Measurements from ENCODE around the gene SGSH. TPM values are rescaled to one million over a fixed set of nuclear protein-coding genes. Genes with fewer than 3 reads are reported as not detected.

Gene SGSH
- total RNA-seq, 2 donors from 2014 or later: 34.8 to 39.0 TPM

- Mint-ChIP-seq H3K9me3 (no peaks in the 10 kb centered on the region), H3K27ac (peak overlapping the region; percentile 12 to 57), H3K36me3 (peaks cover 6 to 12% of the 10 kb centered on the region in 2 donors)
- ATAC-seq: peak in 1 of 2 donors; percentile 3
- no peak for DNase-seq (ENCODE audit: low spot score in 2 of 2)
Measured at GRCh38 chr17:80220736-80221215, 643 bp upstream of the SGSH start.

- peak overlapping the region; percentile 96 to 98 for H3K27ac Mint-ChIP-seq
- no peaks in the 10 kb centered on the region for H3K9me3 Mint-ChIP-seq
- no peak for DNase-seq (ENCODE audit: low spot score in 2 of 2)
- ATAC-seq: peak in 1 of 2 donors; percentile 36
- peaks cover 6 to 12% of the 10 kb centered on the region in 2 donors for H3K36me3 Mint-ChIP-seq
Measured at GRCh38 chr17:80219763-80220053, 425 bp downstream of the SGSH start.

- Mint-ChIP-seq H3K27ac (peak overlapping the region; percentile 96 to 98), H3K9me3 (no peaks in the 10 kb centered on the region), H3K36me3 (peaks cover 6 to 12% of the 10 kb centered on the region in 2 donors)
- DNase-seq (ENCODE audit: low spot score in 2 of 2) (peak; percentile 86 to 94), ATAC-seq (peak; percentile 87 to 94)
Measured at GRCh38 chr17:80219013-80219762, 945 bp downstream of the SGSH start.

- peak overlapping the region; percentile 22 to 98 for H3K27ac Mint-ChIP-seq
- H3K36me3 Mint-ChIP-seq: peaks cover 6 to 12% of the 10 kb centered on the region in 2 donors
- H3K9me3 Mint-ChIP-seq: no peaks in the 10 kb centered on the region
- no peak for DNase-seq (ENCODE audit: low spot score in 2 of 2)
- no peak for ATAC-seq
Measured at GRCh38 chr17:80218391-80218790, 1.7 kb downstream of the SGSH start.

GRCh38 chr17:80217703-80218362 lies 2.3 kb downstream of the SGSH start:
- H3K36me3 Mint-ChIP-seq: peaks cover 6 to 12% of the 10 kb centered on the region in 2 donors
- H3K27ac Mint-ChIP-seq: peak overlapping the region in 1 of 2 donors; percentile 30
- H3K9me3 Mint-ChIP-seq: no peaks in the 10 kb centered on the region
- DNase-seq (ENCODE audit: low spot score in 2 of 2): no peak
- ATAC-seq: no peak

GRCh38 chr17:80216473-80217456 lies 3.4 kb downstream of the SGSH start:
- Mint-ChIP-seq H3K9me3 (no peaks in the 10 kb centered on the region), H3K36me3 (peaks cover 6 to 12% of the 10 kb centered on the region in 2 donors), H3K27ac (peak overlapping the region in 1 of 2 donors; percentile 30)
- DNase-seq (ENCODE audit: low spot score in 2 of 2) (no peak), ATAC-seq (no peak)

GRCh38 chr17:80214878-80215210 lies 5.3 kb downstream of the SGSH start:
- Mint-ChIP-seq H3K9me3 (no peaks in the 10 kb centered on the region), H3K27ac (no peak overlapping the region), H3K36me3 (peaks cover 6 to 12% of the 10 kb centered on the region in 2 donors)
- ATAC-seq (no peak), DNase-seq (ENCODE audit: low spot score in 2 of 2) (no peak)

GRCh38 chr17:80214012-80214877 lies 5.9 kb downstream of the SGSH start:
- H3K9me3 Mint-ChIP-seq: no peaks in the 10 kb centered on the region
- no peak for DNase-seq (ENCODE audit: low spot score in 2 of 2)
- H3K36me3 Mint-ChIP-seq: peaks cover 6 to 12% of the 10 kb centered on the region in 2 donors
- no peak for ATAC-seq
- no peak overlapping the region for H3K27ac Mint-ChIP-seq

GRCh38 chr17:80213643-80213975 lies 6.5 kb downstream of the SGSH start:
- H3K9me3 Mint-ChIP-seq: no peaks in the 10 kb centered on the region
- no peak overlapping the region for H3K27ac Mint-ChIP-seq
- no peak for DNase-seq (ENCODE audit: low spot score in 2 of 2)
- H3K36me3 Mint-ChIP-seq: peaks cover 6 to 10% of the 10 kb centered on the region in 2 donors
- ATAC-seq: no peak

- H3K27ac Mint-ChIP-seq: peak overlapping the region in 1 of 2 donors; percentile 33
- ATAC-seq: no peak
Measured at GRCh38 chr17:80212962-80213642, 7.0 kb downstream of the SGSH start.

GRCh38 chr17:80212511-80212910 lies 7.6 kb downstream of the SGSH start:
- peaks cover 3 to 7% of the 10 kb centered on the region in 2 donors for H3K36me3 Mint-ChIP-seq
- DNase-seq (ENCODE audit: low spot score in 2 of 2): no peak
- no peak for ATAC-seq
- H3K9me3 Mint-ChIP-seq: no peaks in the 10 kb centered on the region
- no peak overlapping the region for H3K27ac Mint-ChIP-seq

More at GRCh38 chr17:80212962-80213642, 7.0 kb downstream of the SGSH start:
- H3K9me3 Mint-ChIP-seq: no peaks in the 10 kb centered on the region
- DNase-seq (ENCODE audit: low spot score in 2 of 2): no peak
- peaks cover 6 to 7% of the 10 kb centered on the region in 2 donors for H3K36me3 Mint-ChIP-seq

- no peak for DNase-seq (ENCODE audit: low spot score in 2 of 2)
- Mint-ChIP-seq H3K9me3 (no peaks in the 10 kb centered on the region), H3K27ac (no peak overlapping the region), H3K36me3 (peaks cover 0 to 7% of the 10 kb centered on the region in 2 donors)
- no peak for ATAC-seq
Measured at GRCh38 chr17:80212109-80212508, 8.0 kb downstream of the SGSH start.

GRCh38 chr17:80210348-80211108 lies 9.6 kb downstream of the SGSH start:
- no peaks in the 10 kb centered on the region for H3K36me3 Mint-ChIP-seq
- no peak for ATAC-seq
- DNase-seq (ENCODE audit: low spot score in 2 of 2): no peak
- H3K9me3 Mint-ChIP-seq: no peaks in the 10 kb centered on the region
- H3K27ac Mint-ChIP-seq: peak overlapping the region in 1 of 2 donors; percentile 56

GRCh38 chr17:80209765-80210164 lies 10.4 kb downstream of the SGSH start:
- Mint-ChIP-seq H3K27ac (peak overlapping the region in 1 of 2 donors; percentile 56), H3K9me3 (no peaks in the 10 kb centered on the region), H3K36me3 (no peaks in the 10 kb centered on the region)
- DNase-seq (ENCODE audit: low spot score in 2 of 2) (no peak), ATAC-seq (no peak)

GRCh38 chr17:80208050-80208449 lies 12.1 kb downstream of the SGSH start:
- H3K36me3 Mint-ChIP-seq: no peaks in the 10 kb centered on the region
- H3K27ac Mint-ChIP-seq: no peak overlapping the region
- DNase-seq (ENCODE audit: low spot score in 2 of 2) (no peak), ATAC-seq (no peak)
- H3K9me3 Mint-ChIP-seq: no peaks in the 10 kb centered on the region
